ENCODE measurements around the gene CARD6. TPM values are rescaled to one million over a fixed set of nuclear protein-coding genes. Genes with fewer than 3 reads are reported as not detected.
"Not testable (repeated sequence)": the region's sequence is repeated elsewhere in the genome, so short reads cannot be mapped to it uniquely, and the experiment has no call there.

The CARD6 gene
- total and polyA plus RNA-seq, 2 donors from 2014 or later: 3.0 to 17.9 TPM

DNA sequence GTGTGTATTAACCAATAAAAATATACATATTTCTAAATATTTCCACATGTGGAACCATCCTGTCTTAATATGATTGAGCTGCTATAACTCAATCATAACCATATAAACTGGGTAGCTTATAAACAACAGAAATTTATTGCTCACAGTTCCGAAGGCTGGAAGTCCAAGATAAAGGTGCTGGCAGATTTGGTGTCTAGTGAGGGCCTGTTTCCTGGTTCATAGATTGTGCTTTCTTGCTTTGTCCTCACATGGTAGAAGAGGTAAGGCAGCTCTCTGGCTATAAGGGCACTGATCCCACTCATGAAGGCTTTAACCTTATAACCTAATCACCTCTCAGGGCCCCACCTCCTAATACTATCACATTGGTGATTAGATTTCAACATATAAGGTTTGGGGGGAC, 29.0 kb upstream of the CARD6 start:
- Histone ChIP-seq H3K27me3 (ENCODE audit: control insufficient read depth, insufficient read depth, low read length) (no peaks in the 10 kb centered on the region), H3K4me1 (ENCODE audit: control insufficient read depth in 2 of 3, insufficient read depth in 2 of 3, low read depth in 1 of 3, low read length in 3 of 3) (no peaks in the 10 kb centered on the region), H3K27ac (ENCODE audit: low read depth in 2 of 2, low read length in 2 of 2) (no peak overlapping the region), H3K9me3 (ENCODE audit: control insufficient read depth in 2 of 3, insufficient read depth in 1 of 3, low read length in 3 of 3) (no peaks in the 10 kb centered on the region), H3K4me3 (ENCODE audit: low read length in 3 of 3) (no peak overlapping the region), H3K9ac (ENCODE audit: low read length in 3 of 3) (no peak overlapping the region), H3K36me3 (ENCODE audit: control insufficient read depth in 2 of 3, insufficient read depth in 3 of 3, low read length in 3 of 3) (no peaks in the 10 kb centered on the region)
- intact Hi-C loops (cut with DNase I): no loop called here
- FAIRE-seq: no peak
- no peak for DNase-seq
- TF ChIP-seq, protein P1, sequence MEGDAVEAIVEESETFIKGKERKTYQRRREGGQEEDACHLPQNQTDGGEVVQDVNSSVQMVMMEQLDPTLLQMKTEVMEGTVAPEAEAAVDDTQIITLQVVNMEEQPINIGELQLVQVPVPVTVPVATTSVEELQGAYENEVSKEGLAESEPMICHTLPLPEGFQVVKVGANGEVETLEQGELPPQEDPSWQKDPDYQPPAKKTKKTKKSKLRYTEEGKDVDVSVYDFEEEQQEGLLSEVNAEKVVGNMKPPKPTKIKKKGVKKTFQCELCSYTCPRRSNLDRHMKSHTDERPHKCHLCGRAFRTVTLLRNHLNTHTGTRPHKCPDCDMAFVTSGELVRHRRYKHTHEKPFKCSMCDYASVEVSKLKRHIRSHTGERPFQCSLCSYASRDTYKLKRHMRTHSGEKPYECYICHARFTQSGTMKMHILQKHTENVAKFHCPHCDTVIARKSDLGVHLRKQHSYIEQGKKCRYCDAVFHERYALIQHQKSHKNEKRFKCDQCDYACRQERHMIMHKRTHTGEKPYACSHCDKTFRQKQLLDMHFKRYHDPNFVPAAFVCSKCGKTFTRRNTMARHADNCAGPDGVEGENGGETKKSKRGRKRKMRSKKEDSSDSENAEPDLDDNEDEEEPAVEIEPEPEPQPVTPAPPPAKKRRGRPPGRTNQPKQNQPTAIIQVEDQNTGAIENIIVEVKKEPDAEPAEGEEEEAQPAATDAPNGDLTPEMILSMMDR (IDR thresholded peaks at IDR 0.05; ENCODE audit: borderline replicate concordance, extremely low read depth, insufficient read depth): no peak

DNA sequence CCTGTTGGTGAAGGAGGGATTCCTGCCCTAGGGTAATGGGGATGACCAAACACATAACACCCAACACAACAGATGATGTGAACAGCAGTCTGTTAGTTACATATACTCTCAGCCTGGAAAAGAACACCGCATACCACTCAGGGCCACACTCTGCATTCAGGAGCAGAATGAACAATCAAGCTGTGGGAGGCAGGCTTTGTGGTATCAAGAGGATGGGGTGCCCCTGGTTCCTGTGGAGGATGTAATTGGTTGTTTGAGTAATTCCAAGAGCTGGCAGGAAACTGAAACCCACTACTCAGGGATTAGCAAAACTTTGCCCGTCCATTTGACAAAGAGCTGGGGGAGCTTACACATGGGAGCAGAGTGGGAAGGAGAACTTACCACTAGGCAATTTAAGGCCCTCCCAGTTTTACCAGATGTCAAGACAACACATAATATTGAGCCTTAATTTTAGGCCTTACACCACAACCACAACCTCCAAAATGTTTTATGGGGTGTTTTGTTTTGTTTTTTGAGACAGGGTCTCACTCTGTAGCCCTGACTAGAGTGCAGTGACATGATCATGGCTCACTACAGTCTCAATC, 27.4 kb upstream of the CARD6 start:
- H3K4me3 ChIP-seq (ENCODE audit: low read length in 3 of 3): no peak overlapping the region
- DNase-seq: no peak
- H3K9me3 ChIP-seq (ENCODE audit: control insufficient read depth in 2 of 3, insufficient read depth in 1 of 3, low read length in 3 of 3): no peaks in the 10 kb centered on the region
- H3K9ac ChIP-seq (ENCODE audit: low read length in 3 of 3): no peak overlapping the region
- FAIRE-seq: no peak
- H3K36me3 ChIP-seq (ENCODE audit: control insufficient read depth in 2 of 3, insufficient read depth in 3 of 3, low read length in 3 of 3): no peaks in the 10 kb centered on the region
- H3K27ac ChIP-seq (ENCODE audit: low read depth in 2 of 2, low read length in 2 of 2): no peak overlapping the region
- intact Hi-C loops (cut with DNase I): no loop called here
- TF ChIP-seq, protein P1 (IDR thresholded peaks at IDR 0.05; ENCODE audit: borderline replicate concordance, extremely low read depth, insufficient read depth): no peak
- H3K27me3 ChIP-seq (ENCODE audit: control insufficient read depth, insufficient read depth, low read length): no peaks in the 10 kb centered on the region
- no peaks in the 10 kb centered on the region for H3K4me1 ChIP-seq (ENCODE audit: control insufficient read depth in 2 of 3, insufficient read depth in 2 of 3, low read depth in 1 of 3, low read length in 3 of 3)

DNA sequence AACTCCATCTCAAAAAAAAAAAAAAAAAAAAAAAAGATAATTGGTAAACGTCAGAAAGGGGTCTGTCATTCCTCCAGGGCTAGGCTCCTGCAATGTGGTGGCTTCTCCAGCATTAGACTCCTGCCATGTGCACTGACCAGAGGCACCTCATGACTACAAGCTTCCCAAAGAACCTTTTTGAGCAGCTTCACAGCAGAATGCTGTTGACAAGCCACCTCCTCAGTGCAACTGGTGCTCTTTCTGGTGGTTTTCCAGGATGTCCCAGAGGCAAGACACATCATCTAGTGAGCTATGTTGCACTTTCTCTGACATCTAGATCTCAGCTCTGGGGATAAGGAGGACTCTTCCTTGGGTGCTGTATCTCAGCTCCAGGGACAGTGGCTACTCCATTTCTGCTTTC, 17.7 kb upstream of the CARD6 start:
- no peaks in the 10 kb centered on the region for H3K9me3 ChIP-seq (ENCODE audit: control insufficient read depth in 2 of 3, insufficient read depth in 1 of 3, low read length in 3 of 3)
- no peak for DNase-seq
- no peaks in the 10 kb centered on the region for H3K4me1 ChIP-seq (ENCODE audit: control insufficient read depth in 2 of 3, insufficient read depth in 2 of 3, low read depth in 1 of 3, low read length in 3 of 3)
- peaks cover 5 to 12% (median 5%) of the 10 kb centered on the region in 3 donors for H3K36me3 ChIP-seq (ENCODE audit: control insufficient read depth in 2 of 3, insufficient read depth in 3 of 3, low read length in 3 of 3)
- no peak for FAIRE-seq
- no peak overlapping the region for H3K9ac ChIP-seq (ENCODE audit: low read length in 3 of 3)
- H3K27me3 ChIP-seq (ENCODE audit: control insufficient read depth, insufficient read depth, low read length): no peaks in the 10 kb centered on the region
- TF ChIP-seq, protein P1 (IDR thresholded peaks at IDR 0.05; ENCODE audit: borderline replicate concordance, extremely low read depth, insufficient read depth): no peak
- H3K4me3 ChIP-seq (ENCODE audit: low read length in 3 of 3): no peak overlapping the region
- intact Hi-C loops (cut with DNase I): no loop called here
- H3K27ac ChIP-seq (ENCODE audit: low read depth in 2 of 2, low read length in 2 of 2): no peak overlapping the region

DNA sequence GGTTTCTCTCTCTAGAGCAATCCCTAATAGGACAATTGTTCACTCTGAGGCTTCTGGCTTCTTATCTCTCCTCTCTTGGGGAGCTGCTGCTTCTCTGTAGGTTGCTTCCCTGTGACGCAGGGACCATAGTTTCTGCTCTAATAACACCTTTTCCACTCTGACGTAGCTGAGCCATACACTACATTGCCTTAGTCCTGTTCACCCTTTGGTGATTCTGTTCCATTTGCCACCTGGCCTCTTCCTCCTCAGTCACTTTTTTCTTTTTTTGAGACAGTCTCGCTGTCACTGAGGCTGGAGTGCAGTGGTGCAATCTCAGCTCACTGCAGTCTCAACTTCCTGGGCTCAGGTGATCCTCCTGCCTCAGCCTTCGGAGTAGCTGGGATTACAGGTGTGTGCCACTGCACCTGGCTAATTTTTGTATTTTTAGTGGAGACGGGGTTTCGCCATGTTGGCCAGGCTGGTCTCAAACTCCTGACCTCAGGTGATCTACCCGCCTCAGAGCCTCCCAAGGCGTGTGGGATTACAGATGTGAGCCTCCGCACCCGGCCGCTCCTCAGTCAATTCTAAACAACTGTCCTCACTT, 15.6 kb upstream of the CARD6 start:
- H3K27ac ChIP-seq (ENCODE audit: low read depth in 2 of 2, low read length in 2 of 2); H3K4me1 ChIP-seq (ENCODE audit: control insufficient read depth in 2 of 3, insufficient read depth in 2 of 3, low read depth in 1 of 3, low read length in 3 of 3); DNase-seq; H3K9me3 ChIP-seq (ENCODE audit: control insufficient read depth in 2 of 3, insufficient read depth in 1 of 3, low read length in 3 of 3); H3K4me3 ChIP-seq (ENCODE audit: low read length in 3 of 3); FAIRE-seq; H3K27me3 ChIP-seq (ENCODE audit: control insufficient read depth, insufficient read depth, low read length); intact Hi-C loops (cut with DNase I); H3K9ac ChIP-seq (ENCODE audit: low read length in 3 of 3): not testable (repeated sequence)
- H3K36me3 ChIP-seq (ENCODE audit: control insufficient read depth in 2 of 3, insufficient read depth in 3 of 3, low read length in 3 of 3): peaks cover 11 to 29% (median 20%) of the 10 kb centered on the region in 3 donors
